ENCODE data around the gene REEP3.

DNA sequence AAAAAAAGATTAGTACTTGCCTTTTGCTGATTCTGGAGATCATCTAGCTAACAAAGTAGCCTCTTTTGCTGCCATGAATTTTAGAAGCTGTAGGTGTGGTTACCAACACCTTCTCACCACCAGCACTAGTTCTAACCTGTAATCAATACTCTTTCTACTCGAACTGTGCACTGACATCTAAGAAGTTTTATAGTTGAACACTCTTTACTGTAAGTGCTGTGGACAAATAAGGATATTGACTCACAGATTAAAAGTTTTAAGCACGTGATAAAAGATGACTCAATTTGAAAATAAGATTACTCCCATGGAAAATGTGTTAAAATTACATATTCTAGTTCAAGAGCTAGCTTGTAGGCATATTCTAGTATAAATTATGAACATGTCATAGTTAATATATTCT, 89.9 kb downstream of the REEP3 start:
- TF ChIP-seq CTCF (IDR thresholded peaks at IDR 0.05) (no peak), EZH2 (IDR thresholded peaks at IDR 0.05; ENCODE audit: borderline replicate concordance, insufficient read depth, low read depth, low read length, poor library complexity, severe bottlenecking) (no peak)

Measured in B cell (primary cell).